ENCODE measurements around the gene CHI3L1.
"Not testable (repeated sequence)": the region's sequence is repeated elsewhere in the genome, so short reads cannot be mapped to it uniquely, and the experiment has no call there.

The CHI3L1 gene

DNA sequence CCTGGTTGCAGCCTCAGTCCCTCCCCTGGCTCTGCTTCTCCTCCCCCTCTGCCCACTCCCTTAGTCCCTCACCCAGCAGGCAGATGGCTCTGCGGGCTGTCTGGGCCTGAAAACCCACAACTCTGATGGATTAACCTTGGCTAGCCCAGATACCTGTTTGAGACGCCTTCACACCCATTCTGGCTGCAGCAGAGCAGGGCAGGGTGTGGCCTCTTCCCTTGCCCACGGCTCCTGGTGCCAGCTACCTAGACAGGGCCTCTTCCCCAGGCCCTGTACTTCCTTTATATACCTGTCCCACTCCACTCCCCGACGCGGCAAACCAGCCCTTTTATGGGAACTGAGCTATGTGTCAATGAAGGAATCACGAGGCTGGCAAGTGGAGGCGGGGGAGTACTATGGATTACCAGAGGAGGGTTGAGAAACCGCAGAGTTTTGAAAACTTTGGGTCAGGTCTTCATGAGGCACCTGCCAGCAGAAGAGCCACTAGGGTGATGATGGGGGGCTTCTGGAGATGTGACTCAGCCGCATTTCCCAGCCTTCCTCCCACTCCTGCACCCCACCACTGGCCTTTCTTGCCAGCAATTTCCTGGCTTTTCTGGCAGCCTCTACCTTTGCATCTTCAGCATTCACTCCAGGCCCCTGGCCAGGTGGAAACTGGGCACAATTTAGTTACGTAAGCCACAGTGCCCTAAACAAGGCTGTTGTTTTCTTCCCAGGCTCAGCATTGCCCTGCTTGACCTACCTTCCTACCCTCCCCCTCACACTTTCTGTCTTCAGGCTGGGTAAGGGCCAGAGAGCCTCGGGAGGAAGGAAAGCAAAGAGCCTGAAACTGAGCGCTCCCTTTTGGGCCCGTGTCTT, at the start of gene CHI3L1:
CHI3L1 (minus strand) TSS at position 259 of the 858 bp plus-strand sequence; CDS start at position 178, 81 bp downstream.
- Histone ChIP-seq H3K4me1 (ENCODE audit: control insufficient read depth, insufficient read depth, low read length) (no peaks in the 10 kb centered on the region), H3K27ac (ENCODE audit: low read length) (no peak within 1 kb of the TSS), H3K4me3 (ENCODE audit: low read length in 2 of 2) (no peak within 1 kb of the TSS), H3K27me3 (ENCODE audit: control insufficient read depth in 1 of 2, insufficient read depth in 2 of 2, low read length in 2 of 2) (no peaks in the 10 kb centered on the region), H3K36me3 (ENCODE audit: control insufficient read depth in 2 of 2, insufficient read depth in 2 of 2, low read length in 2 of 2) (no peaks in the 10 kb centered on the region), H3K9me3 (ENCODE audit: control insufficient read depth in 2 of 2, low read length in 2 of 2) (no peaks in the 10 kb centered on the region), H3K9ac (ENCODE audit: low read length in 2 of 2) (peak within 1 kb of the TSS in 1 of 2 donors; percentile 29)

DNA sequence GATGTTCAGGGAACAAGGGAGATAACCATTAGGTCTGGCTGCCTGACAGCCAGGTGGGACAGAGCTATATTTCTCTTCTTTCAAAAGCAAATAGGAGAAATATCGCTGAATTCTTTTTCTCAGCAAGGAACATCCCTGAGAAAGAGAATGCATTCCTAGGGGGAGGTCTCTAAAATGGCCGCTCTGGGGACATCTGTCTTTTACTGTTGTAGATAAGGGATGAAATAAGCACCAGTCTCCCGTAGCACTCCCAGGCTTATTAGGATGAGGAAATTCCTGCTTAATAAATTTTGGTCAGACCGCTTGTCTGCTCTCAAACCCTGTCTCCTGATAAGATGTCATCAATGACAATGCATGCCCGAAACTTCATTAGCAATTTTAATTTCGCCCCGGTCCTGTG, 48.4 kb upstream of the CHI3L1 start:
- H3K9me3 ChIP-seq (ENCODE audit: control insufficient read depth in 2 of 2, low read length in 2 of 2); H3K4me1 ChIP-seq (ENCODE audit: control insufficient read depth, insufficient read depth, low read length); H3K9ac ChIP-seq (ENCODE audit: low read length in 2 of 2); H3K4me3 ChIP-seq (ENCODE audit: low read length in 2 of 2); H3K27me3 ChIP-seq (ENCODE audit: control insufficient read depth in 1 of 2, insufficient read depth in 2 of 2, low read length in 2 of 2); H3K36me3 ChIP-seq (ENCODE audit: control insufficient read depth in 2 of 2, insufficient read depth in 2 of 2, low read length in 2 of 2); H3K27ac ChIP-seq (ENCODE audit: low read length): not testable (repeated sequence)

DNA sequence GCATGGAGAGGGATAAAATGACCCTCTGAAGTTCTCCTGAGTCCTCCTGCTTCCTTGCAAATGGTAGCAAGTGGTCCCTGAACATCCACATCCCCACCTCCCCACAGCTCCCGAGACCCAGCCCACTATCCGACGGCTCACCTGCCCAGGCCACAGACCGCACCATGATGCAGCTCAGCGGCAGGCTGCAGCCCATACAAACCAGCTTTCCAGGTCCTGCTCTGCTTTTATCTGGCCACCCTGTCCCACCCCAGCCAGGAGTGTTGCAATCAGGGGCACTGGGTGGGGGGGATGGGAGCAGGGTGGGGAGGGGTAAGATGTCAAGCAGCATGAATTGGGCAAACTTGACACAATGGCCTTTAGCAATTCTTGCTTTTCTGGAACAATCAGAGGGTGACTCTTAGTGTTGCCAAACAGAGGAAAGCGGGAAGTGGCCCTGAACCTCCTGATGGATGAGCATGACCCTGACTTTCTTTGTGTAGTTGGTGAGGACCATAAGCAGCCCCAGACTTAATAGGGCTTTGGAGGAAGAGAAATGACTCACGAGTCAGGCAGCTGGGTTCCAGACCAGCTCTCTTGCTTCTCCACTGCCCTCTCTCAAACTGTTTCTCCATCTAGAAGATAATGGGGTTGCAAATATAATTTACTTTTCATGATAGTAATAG, 43.1 kb upstream of the CHI3L1 start, which contains the start of gene CHIT1:
CHIT1 (minus strand) TSS at position 203 of the 665 bp plus-strand sequence; CDS start at position 166, 37 bp downstream.
- Histone ChIP-seq H3K9me3 (ENCODE audit: control insufficient read depth in 2 of 2, low read length in 2 of 2) (peaks cover 0 to under 1% of the 10 kb centered on the region in 2 donors), H3K4me1 (ENCODE audit: control insufficient read depth, insufficient read depth, low read length) (no peaks in the 10 kb centered on the region), H3K27ac (ENCODE audit: low read length) (no peak within 1 kb of the TSS), H3K27me3 (ENCODE audit: control insufficient read depth in 1 of 2, insufficient read depth in 2 of 2, low read length in 2 of 2) (peaks cover 4 to 6% of the 10 kb centered on the region in 2 donors), H3K36me3 (ENCODE audit: control insufficient read depth in 2 of 2, insufficient read depth in 2 of 2, low read length in 2 of 2) (no peaks in the 10 kb centered on the region), H3K4me3 (ENCODE audit: low read length in 2 of 2) (no peak within 1 kb of the TSS), H3K9ac (ENCODE audit: low read length in 2 of 2) (no peak within 1 kb of the TSS)

DNA sequence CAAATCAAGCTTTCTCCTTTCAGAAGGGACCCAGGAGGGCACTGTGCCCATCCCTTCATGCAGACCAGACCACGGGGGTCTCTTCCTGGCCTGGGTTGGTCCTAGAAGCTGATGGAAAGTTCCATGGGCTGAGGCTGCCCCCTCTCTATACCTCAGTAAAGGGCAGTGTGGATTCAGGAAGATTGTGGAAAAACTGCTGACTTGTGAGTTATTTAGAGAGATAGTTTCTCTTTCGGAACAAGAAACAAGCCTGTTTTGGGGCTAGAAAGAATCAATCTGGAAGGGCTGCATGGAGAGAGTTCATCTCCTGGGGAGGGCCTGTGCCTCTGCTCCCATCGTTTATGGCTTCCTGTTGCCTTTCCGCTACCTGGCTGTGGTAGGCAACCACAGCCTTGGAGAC, 42.2 kb upstream of the CHI3L1 start:
- no peak overlapping the region for H3K27ac ChIP-seq (ENCODE audit: low read length)
- no peaks in the 10 kb centered on the region for H3K36me3 ChIP-seq (ENCODE audit: control insufficient read depth in 2 of 2, insufficient read depth in 2 of 2, low read length in 2 of 2)
- no peaks in the 10 kb centered on the region for H3K9me3 ChIP-seq (ENCODE audit: control insufficient read depth in 2 of 2, low read length in 2 of 2)
- no peaks in the 10 kb centered on the region for H3K4me1 ChIP-seq (ENCODE audit: control insufficient read depth, insufficient read depth, low read length)
- H3K27me3 ChIP-seq (ENCODE audit: control insufficient read depth in 1 of 2, insufficient read depth in 2 of 2, low read length in 2 of 2): peaks cover 1 to 6% of the 10 kb centered on the region in 2 donors
- H3K9ac ChIP-seq (ENCODE audit: low read length in 2 of 2): no peak overlapping the region
- H3K4me3 ChIP-seq (ENCODE audit: low read length in 2 of 2): no peak overlapping the region

DNA sequence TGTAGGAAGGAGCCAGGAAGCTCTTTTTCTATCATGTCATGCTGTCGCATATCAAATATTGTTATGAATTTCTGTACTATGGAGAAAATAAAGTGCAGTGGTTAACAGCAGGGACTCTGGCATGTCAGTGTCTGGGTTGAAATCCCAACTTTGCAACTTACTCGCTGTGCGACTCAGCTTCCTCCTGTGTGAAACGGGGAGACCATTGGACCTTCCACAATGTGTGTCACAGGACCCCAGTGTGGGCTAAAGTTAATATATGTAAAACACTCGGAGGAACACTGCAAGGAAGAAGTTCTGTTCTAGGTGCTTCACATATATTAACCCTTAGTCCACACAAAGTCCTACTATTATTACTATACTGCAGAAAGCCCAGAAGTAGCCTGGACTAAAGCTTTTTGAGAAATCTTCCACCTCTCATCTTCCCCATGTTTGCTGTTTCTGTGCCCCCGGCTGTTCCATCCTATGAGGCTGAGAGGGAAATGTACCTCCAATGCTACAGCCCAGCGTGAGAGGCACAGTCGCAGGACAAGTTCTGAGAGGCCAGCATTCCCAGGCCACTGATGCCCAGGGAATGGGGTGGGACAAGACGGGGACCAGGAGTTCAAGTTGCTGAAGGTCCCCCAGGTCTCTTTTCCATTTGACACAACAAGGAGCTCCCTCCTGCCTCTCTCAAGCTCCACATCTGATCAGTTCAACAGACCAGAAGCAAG, 41.0 kb upstream of the CHI3L1 start:
- H3K27ac ChIP-seq (ENCODE audit: low read length): no peak overlapping the region
- H3K4me3 ChIP-seq (ENCODE audit: low read length in 2 of 2): no peak overlapping the region
- no peaks in the 10 kb centered on the region for H3K9me3 ChIP-seq (ENCODE audit: control insufficient read depth in 2 of 2, low read length in 2 of 2)
- peaks cover 0 to 3% of the 10 kb centered on the region in 2 donors for H3K27me3 ChIP-seq (ENCODE audit: control insufficient read depth in 1 of 2, insufficient read depth in 2 of 2, low read length in 2 of 2)
- H3K4me1 ChIP-seq (ENCODE audit: control insufficient read depth, insufficient read depth, low read length): no peaks in the 10 kb centered on the region
- H3K36me3 ChIP-seq (ENCODE audit: control insufficient read depth in 2 of 2, insufficient read depth in 2 of 2, low read length in 2 of 2): no peaks in the 10 kb centered on the region
- no peak overlapping the region for H3K9ac ChIP-seq (ENCODE audit: low read length in 2 of 2)

DNA sequence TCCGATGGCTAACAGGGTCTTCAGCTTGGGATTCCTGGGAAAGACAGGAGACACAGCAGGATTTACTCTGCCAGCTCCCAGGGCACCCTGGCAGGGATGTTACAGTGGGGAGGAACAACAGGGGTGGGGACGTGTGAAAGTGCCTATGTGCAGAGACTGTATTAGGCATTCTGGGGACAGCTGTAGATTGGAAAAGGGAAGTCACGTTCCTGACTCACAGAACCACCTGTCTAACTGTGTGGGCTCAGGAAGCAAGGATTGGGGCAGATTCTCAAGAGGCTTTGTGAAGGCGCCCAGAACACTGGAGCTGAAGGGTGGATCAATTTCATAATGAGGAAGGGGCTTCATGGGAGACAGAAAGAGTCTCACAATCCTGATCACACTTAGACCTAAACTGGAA, 38.6 kb upstream of the CHI3L1 start:
- Histone ChIP-seq H3K27me3 (ENCODE audit: control insufficient read depth in 1 of 2, insufficient read depth in 2 of 2, low read length in 2 of 2) (peaks cover 0 to 3% of the 10 kb centered on the region in 2 donors), H3K27ac (ENCODE audit: low read length) (no peak overlapping the region), H3K4me1 (ENCODE audit: control insufficient read depth, insufficient read depth, low read length) (no peaks in the 10 kb centered on the region), H3K9me3 (ENCODE audit: control insufficient read depth in 2 of 2, low read length in 2 of 2) (no peaks in the 10 kb centered on the region), H3K36me3 (ENCODE audit: control insufficient read depth in 2 of 2, insufficient read depth in 2 of 2, low read length in 2 of 2) (no peaks in the 10 kb centered on the region), H3K4me3 (ENCODE audit: low read length in 2 of 2) (no peak overlapping the region), H3K9ac (ENCODE audit: low read length in 2 of 2) (no peak overlapping the region)

DNA sequence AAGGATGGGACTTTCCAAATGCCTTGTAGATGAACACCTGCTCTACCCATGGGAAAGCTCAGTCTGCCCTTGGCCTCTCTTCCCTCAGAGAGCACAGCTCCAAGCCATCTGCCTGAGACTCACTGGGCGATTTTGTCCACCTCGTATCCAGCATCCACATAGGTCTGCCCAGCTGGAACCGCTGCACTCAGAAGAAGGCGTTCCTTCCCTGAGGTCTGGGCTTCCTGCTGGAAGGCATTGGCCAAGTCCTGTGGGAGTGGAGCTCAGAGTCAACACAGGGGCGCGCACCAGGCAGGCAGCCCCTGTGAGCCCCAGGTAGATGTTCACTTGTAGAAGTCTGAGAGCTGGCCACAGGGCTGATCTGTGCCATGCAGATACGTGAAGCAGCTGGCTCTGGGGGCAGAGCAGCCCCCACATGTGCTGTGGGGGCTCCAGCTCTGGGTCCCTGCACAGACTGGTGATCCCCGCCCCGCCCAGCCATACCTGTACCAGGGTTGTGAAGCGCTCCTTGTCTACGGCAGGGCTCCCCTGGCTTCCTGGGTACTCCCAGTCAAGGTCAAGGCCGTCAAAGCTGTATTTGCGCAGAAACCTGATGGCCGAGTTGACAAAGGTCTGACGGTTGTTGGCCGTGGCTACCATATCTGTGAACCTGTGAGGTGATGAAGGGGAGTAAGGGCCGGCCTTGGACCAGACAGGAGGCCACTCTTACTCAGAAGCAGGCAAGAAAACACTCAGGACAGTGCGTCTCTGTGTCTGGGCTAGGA, 36.7 kb upstream of the CHI3L1 start:
- no peak overlapping the region for H3K9ac ChIP-seq (ENCODE audit: low read length in 2 of 2)
- H3K9me3 ChIP-seq (ENCODE audit: control insufficient read depth in 2 of 2, low read length in 2 of 2): no peaks in the 10 kb centered on the region
- no peak overlapping the region for H3K4me3 ChIP-seq (ENCODE audit: low read length in 2 of 2)
- no peak overlapping the region for H3K27ac ChIP-seq (ENCODE audit: low read length)
- H3K4me1 ChIP-seq (ENCODE audit: control insufficient read depth, insufficient read depth, low read length): no peaks in the 10 kb centered on the region
- H3K27me3 ChIP-seq (ENCODE audit: control insufficient read depth in 1 of 2, insufficient read depth in 2 of 2, low read length in 2 of 2): peaks cover 0 to 2% of the 10 kb centered on the region in 2 donors
- H3K36me3 ChIP-seq (ENCODE audit: control insufficient read depth in 2 of 2, insufficient read depth in 2 of 2, low read length in 2 of 2): no peaks in the 10 kb centered on the region

DNA sequence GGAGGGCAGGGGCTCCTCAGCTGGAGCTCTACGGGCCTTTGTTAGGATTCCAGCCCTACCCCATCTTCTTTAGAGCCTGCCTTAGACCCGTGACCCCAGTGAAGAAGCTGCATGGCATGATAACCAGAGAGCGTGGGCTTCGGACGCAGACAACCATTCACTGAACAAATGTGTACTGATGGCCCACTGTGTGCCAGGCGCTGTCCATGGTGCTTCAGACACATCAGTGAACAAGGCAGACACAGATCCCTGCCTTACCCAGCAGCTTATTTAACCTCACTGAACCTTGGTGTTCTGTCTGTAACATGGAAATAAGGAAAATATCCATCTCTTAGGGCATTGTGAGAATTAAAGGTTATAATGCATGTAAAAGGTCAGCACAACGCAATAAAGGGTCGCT, 33.4 kb upstream of the CHI3L1 start:
- Histone ChIP-seq H3K27me3 (ENCODE audit: control insufficient read depth in 1 of 2, insufficient read depth in 2 of 2, low read length in 2 of 2) (peaks cover 5 to 6% of the 10 kb centered on the region in 2 donors), H3K9ac (ENCODE audit: low read length in 2 of 2) (no peak overlapping the region), H3K27ac (ENCODE audit: low read length) (no peak overlapping the region), H3K36me3 (ENCODE audit: control insufficient read depth in 2 of 2, insufficient read depth in 2 of 2, low read length in 2 of 2) (no peaks in the 10 kb centered on the region), H3K4me1 (ENCODE audit: control insufficient read depth, insufficient read depth, low read length) (no peaks in the 10 kb centered on the region), H3K4me3 (ENCODE audit: low read length in 2 of 2) (no peak overlapping the region), H3K9me3 (ENCODE audit: control insufficient read depth in 2 of 2, low read length in 2 of 2) (no peaks in the 10 kb centered on the region)

DNA sequence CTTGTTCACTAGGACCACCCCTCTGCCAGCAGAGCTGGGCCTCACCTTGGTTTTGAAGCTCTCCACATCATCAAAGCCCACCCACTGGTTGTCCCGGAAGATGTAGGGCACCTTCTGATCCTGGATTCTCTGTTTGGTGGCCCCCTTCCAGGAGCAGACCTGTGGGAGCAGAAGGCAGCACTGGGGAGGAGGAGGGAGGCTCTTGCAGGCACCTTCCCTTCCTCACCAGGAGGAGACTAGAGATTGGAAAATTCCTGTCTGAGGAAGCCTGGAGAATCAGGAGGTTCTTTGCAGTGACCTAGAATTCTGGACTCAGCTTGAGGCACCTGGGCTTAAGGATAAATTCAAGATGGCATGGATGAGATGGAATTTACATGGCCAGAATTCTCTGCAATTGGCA, 32.7 kb upstream of the CHI3L1 start:
- no peaks in the 10 kb centered on the region for H3K4me1 ChIP-seq (ENCODE audit: control insufficient read depth, insufficient read depth, low read length)
- H3K27ac ChIP-seq (ENCODE audit: low read length): no peak overlapping the region
- no peaks in the 10 kb centered on the region for H3K9me3 ChIP-seq (ENCODE audit: control insufficient read depth in 2 of 2, low read length in 2 of 2)
- peaks cover 5 to 6% of the 10 kb centered on the region in 2 donors for H3K27me3 ChIP-seq (ENCODE audit: control insufficient read depth in 1 of 2, insufficient read depth in 2 of 2, low read length in 2 of 2)
- H3K9ac ChIP-seq (ENCODE audit: low read length in 2 of 2): no peak overlapping the region
- no peaks in the 10 kb centered on the region for H3K36me3 ChIP-seq (ENCODE audit: control insufficient read depth in 2 of 2, insufficient read depth in 2 of 2, low read length in 2 of 2)
- no peak overlapping the region for H3K4me3 ChIP-seq (ENCODE audit: low read length in 2 of 2)

DNA sequence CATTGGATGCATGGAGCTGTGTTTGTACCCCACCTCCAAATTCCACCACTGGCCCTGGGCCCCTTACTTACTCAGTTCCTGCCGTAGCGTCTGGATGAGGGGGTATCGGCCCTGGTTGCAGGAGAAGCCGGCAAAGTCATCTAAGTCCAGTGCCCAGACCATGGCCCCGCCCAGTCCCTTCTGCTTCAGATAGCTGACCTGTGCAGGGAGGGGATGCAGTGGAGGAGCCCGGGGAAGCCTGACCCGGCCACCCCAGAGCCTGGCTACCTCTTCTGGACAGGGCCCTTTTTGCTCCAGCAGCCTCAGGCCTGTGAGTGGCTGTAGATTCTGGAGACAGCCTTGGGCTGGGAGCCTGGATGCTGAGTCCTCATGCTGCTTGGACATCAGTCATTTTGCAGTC, 31.2 kb upstream of the CHI3L1 start:
- Histone ChIP-seq H3K9me3 (ENCODE audit: control insufficient read depth in 2 of 2, low read length in 2 of 2) (no peaks in the 10 kb centered on the region), H3K9ac (ENCODE audit: low read length in 2 of 2) (no peak overlapping the region), H3K4me1 (ENCODE audit: control insufficient read depth, insufficient read depth, low read length) (no peaks in the 10 kb centered on the region), H3K27ac (ENCODE audit: low read length) (no peak overlapping the region), H3K27me3 (ENCODE audit: control insufficient read depth in 1 of 2, insufficient read depth in 2 of 2, low read length in 2 of 2) (peaks cover 5 to 6% of the 10 kb centered on the region in 2 donors), H3K4me3 (ENCODE audit: low read length in 2 of 2) (no peak overlapping the region), H3K36me3 (ENCODE audit: control insufficient read depth in 2 of 2, insufficient read depth in 2 of 2, low read length in 2 of 2) (no peaks in the 10 kb centered on the region)
